KMS-11 (cell line): ENCODE results near the gene TLCD5.

Experiments
- H2AFZ ChIP-seq: fragments of 200-600 bp; sonication (generic); 2 replicates; pipeline ENCODE4 v1.6.1; 2016; ENCODE audit warnings: antibody characterized with exemption, mixed run types, low read depth
- H3K27ac ChIP-seq: fragments of 200-600 bp; sonication (generic); 2 replicates; pipeline ENCODE4 v1.6.1; 2016; ENCODE audit warnings: mild to moderate bottlenecking, mixed run types
- H3K27me3 ChIP-seq: fragments of 200-600 bp; sonication (generic); 2 replicates; pipeline ENCODE4 v1.6.1; 2017; ENCODE audit warnings: mild to moderate bottlenecking, low read depth, mixed run types, moderate library complexity; ENCODE audit not compliant: insufficient read depth
- H3K36me3 ChIP-seq: fragments of 200-600 bp; sonication (generic); 2 replicates; pipeline ENCODE4 v1.6.1; 2017; ENCODE audit warnings: mild to moderate bottlenecking, mixed run types; ENCODE audit not compliant: insufficient read depth
- H3K4me1 ChIP-seq: fragments of 200-600 bp; sonication (generic); 2 replicates; pipeline ENCODE4 v1.6.1; 2016; ENCODE audit warnings: mild to moderate bottlenecking, low read depth, mixed run types; ENCODE audit not compliant: poor library complexity, severe bottlenecking
- H3K4me2 ChIP-seq: fragments of 200-600 bp; sonication (generic); 2 replicates; pipeline ENCODE4 v1.7.0; 2016; ENCODE audit warnings: mild to moderate bottlenecking, mixed run types
- H3K4me3 ChIP-seq: fragments of 200-600 bp; sonication (generic); IDR thresholded peaks from 2 replicates; pipeline ENCODE4 v1.6.1; 2017; ENCODE audit warnings: low read depth, low read length, mixed read lengths; ENCODE audit not compliant: insufficient read depth
- H3K79me2 ChIP-seq: fragments of 200-600 bp; sonication (generic); 2 replicates; pipeline ENCODE4 v1.6.1; 2016; ENCODE audit warnings: low read depth, mixed run types; ENCODE audit not compliant: insufficient read depth
- H3K9ac ChIP-seq: fragments of 200-600 bp; sonication (generic); 2 replicates; pipeline ENCODE4 v1.6.1; 2016; ENCODE audit warnings: mild to moderate bottlenecking, mixed run types
- H4K20me1 ChIP-seq: fragments of 200-600 bp; sonication (generic); 2 replicates; pipeline ENCODE4 v1.6.1; 2016; ENCODE audit warnings: mild to moderate bottlenecking, mixed run types; ENCODE audit not compliant: insufficient read depth
- TF ChIP-seq, protein P1 (sequence below): fragments of 200-600 bp; sonication (generic); conservative IDR thresholded peaks from 2 replicates; pipeline ENCODE4 v1.6.1; 2017; ENCODE audit warnings: low read depth, mild to moderate bottlenecking, antibody characterized with exemption, low read length, moderate library complexity, mixed read lengths

The TLCD5 gene

DNA sequence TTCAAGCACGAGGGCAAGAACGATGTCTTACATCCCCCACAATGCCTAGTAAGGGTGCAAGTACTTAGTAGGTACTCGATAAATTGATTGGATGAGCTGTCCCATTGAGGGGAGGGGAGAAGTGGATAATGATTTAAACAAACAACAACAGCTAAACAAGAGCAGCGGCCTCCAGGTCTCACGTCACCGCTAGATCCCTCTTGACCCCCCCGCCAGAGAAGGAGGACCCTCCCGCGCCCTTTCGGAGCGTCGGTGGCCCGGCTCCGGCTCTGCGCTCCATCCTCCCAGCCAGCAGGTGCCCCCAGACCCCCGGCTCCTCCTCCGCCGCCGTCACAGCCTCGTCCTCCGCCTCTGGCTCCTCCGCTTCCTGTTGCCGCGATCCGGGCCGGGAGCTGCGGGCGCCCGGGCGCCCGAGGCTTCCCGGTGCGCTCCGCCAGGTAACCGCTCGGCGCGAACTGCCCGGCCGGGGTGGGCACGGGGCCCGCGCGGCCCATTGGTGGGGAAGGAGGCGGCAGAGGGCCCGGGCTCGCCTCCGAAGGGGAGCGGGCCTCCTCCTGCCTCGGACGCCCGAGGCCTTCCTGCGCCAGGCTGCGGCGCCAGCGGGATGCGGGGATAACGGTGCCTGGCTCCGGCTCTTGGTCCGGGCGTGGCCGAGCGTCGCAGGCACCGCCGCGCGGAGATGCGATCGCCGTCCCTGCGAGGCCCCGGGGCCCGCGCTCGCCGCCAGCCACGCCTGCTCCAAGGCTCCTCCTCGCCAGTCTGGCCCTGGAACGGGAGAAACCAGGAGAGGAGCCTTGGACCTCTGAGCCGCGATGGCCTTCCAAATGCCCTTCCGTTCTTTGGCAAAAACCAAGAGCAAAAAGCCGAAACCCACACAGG, at the start of gene TLCD5:
Gene TLCD5 (plus strand): TSS at position 368 of the 879 bp plus-strand sequence. CDS start 2,143 bp downstream, outside the sequence.
- Histone ChIP-seq H3K79me2 (peaks cover 28% of the 10 kb centered on the region; the same call in 1 of the 2 replicates), H4K20me1 (no peaks in the 10 kb centered on the region), H3K27ac (peak within 1 kb of the TSS; percentile 93), H3K9ac (peak within 1 kb of the TSS; percentile 81), H3K36me3 (no peaks in the 10 kb centered on the region), H2AFZ (peak within 1 kb of the TSS; percentile 71), H3K4me2 (peak within 1 kb of the TSS; percentile 94), H3K27me3 (no peaks in the 10 kb centered on the region), H3K4me1 (peaks cover 34% of the 10 kb centered on the region), H3K4me3 (no peak within 1 kb of the TSS)
- TF ChIP-seq, protein P1, sequence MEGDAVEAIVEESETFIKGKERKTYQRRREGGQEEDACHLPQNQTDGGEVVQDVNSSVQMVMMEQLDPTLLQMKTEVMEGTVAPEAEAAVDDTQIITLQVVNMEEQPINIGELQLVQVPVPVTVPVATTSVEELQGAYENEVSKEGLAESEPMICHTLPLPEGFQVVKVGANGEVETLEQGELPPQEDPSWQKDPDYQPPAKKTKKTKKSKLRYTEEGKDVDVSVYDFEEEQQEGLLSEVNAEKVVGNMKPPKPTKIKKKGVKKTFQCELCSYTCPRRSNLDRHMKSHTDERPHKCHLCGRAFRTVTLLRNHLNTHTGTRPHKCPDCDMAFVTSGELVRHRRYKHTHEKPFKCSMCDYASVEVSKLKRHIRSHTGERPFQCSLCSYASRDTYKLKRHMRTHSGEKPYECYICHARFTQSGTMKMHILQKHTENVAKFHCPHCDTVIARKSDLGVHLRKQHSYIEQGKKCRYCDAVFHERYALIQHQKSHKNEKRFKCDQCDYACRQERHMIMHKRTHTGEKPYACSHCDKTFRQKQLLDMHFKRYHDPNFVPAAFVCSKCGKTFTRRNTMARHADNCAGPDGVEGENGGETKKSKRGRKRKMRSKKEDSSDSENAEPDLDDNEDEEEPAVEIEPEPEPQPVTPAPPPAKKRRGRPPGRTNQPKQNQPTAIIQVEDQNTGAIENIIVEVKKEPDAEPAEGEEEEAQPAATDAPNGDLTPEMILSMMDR: no peak

DNA sequence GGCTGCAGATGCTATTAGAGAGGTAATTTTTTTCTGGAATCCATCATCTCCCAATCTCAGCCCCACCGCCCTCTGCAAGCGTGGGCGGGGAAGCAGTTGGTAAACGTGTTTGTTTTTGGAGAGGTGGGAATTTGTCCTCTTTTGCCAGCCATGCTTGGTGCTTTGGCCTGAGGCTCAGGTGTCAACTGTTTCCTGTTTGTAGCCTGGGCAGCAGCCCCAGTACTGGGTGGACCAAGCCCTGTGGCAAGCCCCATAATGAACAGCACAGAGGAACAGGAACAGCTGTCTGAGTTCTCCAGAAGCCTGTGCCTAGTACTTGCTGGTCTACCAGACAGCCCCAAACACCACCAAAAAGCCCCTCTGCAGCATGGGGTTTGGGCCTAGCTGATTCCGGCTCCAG, 45.6 kb upstream of the TLCD5 start:
- Histone ChIP-seq H3K27me3 (no peaks in the 10 kb centered on the region), H3K79me2 (no peaks in the 10 kb centered on the region), H2AFZ (no peak overlapping the region), H3K27ac (no peak overlapping the region), H3K4me2 (no peak overlapping the region), H3K36me3 (no peaks in the 10 kb centered on the region), H3K9ac (no peak overlapping the region), H4K20me1 (no peaks in the 10 kb centered on the region), H3K4me3 (no peak overlapping the region), H3K4me1 (no peaks in the 10 kb centered on the region)
- TF ChIP-seq, protein P1: no peak

DNA sequence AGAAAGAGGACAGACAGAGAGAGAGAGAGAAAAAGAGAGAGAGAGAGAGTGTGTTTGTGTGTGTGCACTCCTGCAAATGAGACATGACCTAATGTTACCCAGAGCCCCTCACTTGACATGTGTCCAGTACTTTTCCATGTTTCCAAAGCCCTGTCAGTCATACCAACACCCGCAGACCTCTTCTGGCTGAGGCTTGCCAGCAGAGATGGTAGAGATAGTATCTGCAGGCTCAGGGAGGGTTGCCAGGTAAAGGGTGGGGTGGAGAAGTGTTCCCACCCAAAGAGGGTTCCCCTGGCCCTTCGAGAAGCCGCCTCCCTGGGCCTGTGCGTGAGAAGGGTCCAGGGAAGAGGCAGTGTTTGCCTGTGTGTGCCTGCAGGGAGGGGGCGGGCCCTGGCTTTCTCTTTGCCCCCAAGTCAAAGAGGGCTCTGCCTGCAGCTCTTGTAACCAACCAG, 44.5 kb upstream of the TLCD5 start:
- Histone ChIP-seq H3K4me1 (no peaks in the 10 kb centered on the region), H3K9ac (no peak overlapping the region), H3K79me2 (no peaks in the 10 kb centered on the region), H3K27me3 (no peaks in the 10 kb centered on the region), H4K20me1 (no peaks in the 10 kb centered on the region), H3K27ac (no peak overlapping the region), H3K36me3 (no peaks in the 10 kb centered on the region), H3K4me2 (no peak overlapping the region), H3K4me3 (no peak overlapping the region), H2AFZ (no peak overlapping the region)
- TF ChIP-seq, protein P1: no peak

DNA sequence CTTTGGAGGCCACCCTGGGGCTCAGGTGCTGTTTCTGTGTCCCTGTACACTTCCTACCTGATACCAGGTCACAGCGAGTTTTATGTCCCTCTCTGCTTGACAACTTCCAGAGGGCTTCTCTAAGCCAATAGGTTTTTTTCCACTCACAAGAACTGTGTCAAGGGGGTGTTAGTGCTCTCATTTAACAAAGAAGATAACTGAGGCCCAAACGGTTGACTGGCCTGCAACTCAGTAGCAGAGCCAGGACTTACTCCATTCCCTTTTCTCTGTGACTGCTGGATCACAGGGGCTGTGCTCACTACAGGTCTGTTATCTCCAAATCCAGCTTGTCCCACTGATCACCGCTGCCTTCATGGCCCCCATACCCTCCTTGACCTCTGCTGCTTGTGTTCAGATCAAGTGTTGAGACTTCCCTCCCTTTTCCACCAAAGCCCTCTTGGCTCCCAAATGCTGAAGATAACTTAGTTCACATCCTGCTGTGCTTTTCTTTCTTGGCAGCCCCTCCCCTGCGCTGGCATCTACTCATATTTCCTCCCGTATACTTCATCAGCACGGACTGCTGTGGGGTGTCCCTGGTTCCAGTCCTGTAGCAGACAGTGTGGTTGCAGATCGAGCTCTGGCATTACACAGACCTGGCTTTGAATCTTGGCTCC, 43.8 kb upstream of the TLCD5 start:
- TF ChIP-seq, protein P1: no peak
- Histone ChIP-seq H3K9ac (no peak overlapping the region), H3K27me3 (no peaks in the 10 kb centered on the region), H3K4me3 (no peak overlapping the region), H3K4me1 (no peaks in the 10 kb centered on the region), H3K36me3 (no peaks in the 10 kb centered on the region), H2AFZ (no peak overlapping the region), H4K20me1 (no peaks in the 10 kb centered on the region), H3K4me2 (no peak overlapping the region), H3K79me2 (no peaks in the 10 kb centered on the region), H3K27ac (no peak overlapping the region)
